H1 (cell line): Measurements from ENCODE around the gene MIA2. TPM values are rescaled to one million over a fixed set of nuclear protein-coding genes. Genes with fewer than 3 reads are reported as not detected.

ENCODE experiments used
- CTCF ChIA-PET: fragments of 300-600 bp; sonication (Branson Sonifier 250); formaldehyde crosslinking; loops from one replicate; lab custom pipeline; 2021; ENCODE audit not compliant: partially characterized antibody; lab: Charles Lee
- POLR2A ChIA-PET: fragments of 300-600 bp; sonication (Branson Sonifier 250); formaldehyde crosslinking; loops from one replicate; lab custom pipeline; 2021; ENCODE audit warnings: inconsistent platforms; ENCODE audit not compliant: partially characterized antibody; lab: Charles Lee
- DNase-seq, 2 experiments: peaks; one replicate each; pipeline versions ENCODE4 v3.0.0 to v3.0.0-alpha.2; 2010 to 2022; ENCODE audit warnings: low spot score in 2 of 2, low read depth in 1 of 2, mixed read lengths in 1 of 2
- FAIRE-seq: peaks from 2 replicates; lab custom pipeline; 2011; peaks lifted over from hg19 to GRCh38; lab: Jason Lieb, UNC
- H2AFZ ChIP-seq: 2 replicates; pipeline ENCODE4 v1.8.1; 2012; ENCODE audit warnings: low read length, inconsistent platforms
- H2AK5ac ChIP-seq: 2 replicates; pipeline ENCODE4 v1.6.1; 2013; ENCODE audit warnings: low read depth, low read length
- H2BK120ac ChIP-seq: replicated peaks from 2 replicates; pipeline ENCODE3; 2013; ENCODE audit warnings: low read depth, low read length, inconsistent platforms
- H2BK12ac ChIP-seq: 2 replicates; pipeline ENCODE4 v1.6.1; 2013; ENCODE audit warnings: low read depth, low read length
- H2BK15ac ChIP-seq: 2 replicates; pipeline ENCODE4 v1.6.1; 2013; ENCODE audit warnings: low read length
- H2BK20ac ChIP-seq: 2 replicates; pipeline ENCODE4 v1.6.1; 2013; ENCODE audit warnings: low read length
- H2BK5ac ChIP-seq: 2 replicates; pipeline ENCODE4 v1.6.1; 2013; ENCODE audit warnings: low read depth, low read length
- H3K14ac ChIP-seq: 2 replicates; pipeline ENCODE4 v1.6.1; 2013; ENCODE audit warnings: inconsistent platforms; ENCODE audit not compliant: insufficient read length
- H3K18ac ChIP-seq: 2 replicates; pipeline ENCODE4 v1.6.1; 2013; ENCODE audit warnings: low read length; ENCODE audit errors: extremely low read depth
- H3K23ac ChIP-seq: 2 replicates; pipeline ENCODE4 v1.6.1; 2013; ENCODE audit warnings: inconsistent platforms; ENCODE audit not compliant: insufficient read length
- H3K23me2 ChIP-seq: 2 replicates; pipeline ENCODE4 v1.6.1; 2013; ENCODE audit warnings: low read depth, low read length
- H3K27ac ChIP-seq: 2 replicates; pipeline ENCODE4 v1.6.1; 2011; ENCODE audit warnings: low read depth, low read length, inconsistent platforms
- H3K27me3 ChIP-seq, 4 experiments: replicated peaks in 1 of 4; 1 replicate in 1 of 4; 2 replicates in 3 of 4; pipeline versions ENCODE4 v1.6.1 to v1.8.1; 2011 to 2013; ENCODE audit warnings: low read length in 3 of 4, mild to moderate bottlenecking in 3 of 4, inconsistent platforms in 2 of 4, mixed read lengths in 2 of 4, moderate library complexity in 1 of 4; ENCODE audit not compliant: control insufficient read depth in 3 of 4, insufficient read depth in 3 of 4; ENCODE audit errors: extremely low read depth in 1 of 4
- H3K36me3 ChIP-seq, 4 experiments: 2 replicates each; pipeline versions ENCODE4 v1.6.1 to v1.8.1; 2011 to 2013; ENCODE audit warnings: mild to moderate bottlenecking in 4 of 4, low read length in 3 of 4, moderate library complexity in 2 of 4, control low read depth in 1 of 4, inconsistent platforms in 1 of 4; ENCODE audit not compliant: insufficient read depth in 4 of 4, control insufficient read depth in 2 of 4
- H3K4ac ChIP-seq: replicated peaks from 2 replicates; pipeline ENCODE3; 2013; ENCODE audit warnings: low read length, low read depth, mixed read lengths, inconsistent platforms; ENCODE audit not compliant: insufficient read length
- H3K4me1 ChIP-seq, 4 experiments: replicated peaks in 1 of 4; 1 replicate in 1 of 4; 2 replicates in 3 of 4; pipeline versions ENCODE4 v1.6.1 to v1.8.1; 2011 to 2013; ENCODE audit warnings: low read length in 3 of 4, inconsistent platforms in 2 of 4, mixed read lengths in 1 of 4; ENCODE audit not compliant: insufficient read depth in 4 of 4, control insufficient read depth in 3 of 4
- H3K4me2 ChIP-seq, 2 experiments: 2 replicates each; pipeline versions ENCODE4 v1.6.1 to v1.8.1; 2011 to 2013; ENCODE audit warnings: low read depth in 2 of 2, low read length in 2 of 2, control low read depth in 1 of 2, inconsistent platforms in 1 of 2, mild to moderate bottlenecking in 1 of 2; ENCODE audit not compliant: insufficient read depth in 1 of 2
- H3K4me3 ChIP-seq, 4 experiments: fragments of 200-600, 300-600 bp in 1 of 4; sonication (generic), shearing (Covaris generic), sonication (Bioruptor Twin) in 1 of 4; 2 replicates each; pipeline versions ENCODE4 v1.5.1 to v1.8.1; 2011 to 2016; ENCODE audit warnings: low read length in 4 of 4, low read depth in 3 of 4, control low read depth in 2 of 4, inconsistent platforms in 2 of 4, mild to moderate bottlenecking in 2 of 4, mixed read lengths in 1 of 4, moderate library complexity in 1 of 4; ENCODE audit not compliant: insufficient read depth in 2 of 4; ENCODE audit errors: extremely low read depth in 1 of 4
- H3K56ac ChIP-seq: replicated peaks from 2 replicates; pipeline ENCODE3; 2013; ENCODE audit warnings: low read depth, mild to moderate bottlenecking, mixed read lengths, low read length, inconsistent platforms; ENCODE audit not compliant: insufficient read length
- H3K79me1 ChIP-seq: 2 replicates; pipeline ENCODE4 v1.6.1; 2013; ENCODE audit warnings: low read depth, low read length, control low read depth
- H3K79me2 ChIP-seq, 2 experiments: 2 replicates each; pipeline versions ENCODE4 v1.6.1 to v1.8.1; 2012 to 2013; ENCODE audit warnings: low read length in 2 of 2, mild to moderate bottlenecking in 2 of 2, inconsistent platforms in 1 of 2; ENCODE audit not compliant: insufficient read depth in 2 of 2, control insufficient read depth in 1 of 2
- H3K9ac ChIP-seq, 4 experiments: replicated peaks in 1 of 4; 1 replicate in 1 of 4; 2 replicates in 3 of 4; pipeline versions ENCODE4 v1.6.1 to v1.8.1; 2011 to 2013; ENCODE audit warnings: low read depth in 3 of 4, low read length in 3 of 4, control low read depth in 2 of 4, mild to moderate bottlenecking in 2 of 4, moderate library complexity in 2 of 4, inconsistent platforms in 1 of 4; ENCODE audit errors: extremely low read depth in 1 of 4
- H3K9me3 ChIP-seq, 2 experiments: 2 replicates each; pipeline versions ENCODE4 v1.6.1 to v1.8.1; 2012 to 2013; ENCODE audit warnings: mild to moderate bottlenecking in 2 of 2, moderate library complexity in 2 of 2, control low read depth in 1 of 2, inconsistent platforms in 1 of 2, low read depth in 1 of 2, low read length in 1 of 2, mixed read lengths in 1 of 2; ENCODE audit not compliant: insufficient read depth in 2 of 2
- H4K20me1 ChIP-seq, 2 experiments: replicated peaks in 1 of 2; 2 replicates each; pipeline versions ENCODE3 to v1.8.1; 2011 to 2013; ENCODE audit warnings: inconsistent platforms in 2 of 2, low read length in 2 of 2, mild to moderate bottlenecking in 1 of 2; ENCODE audit not compliant: insufficient read depth in 2 of 2, control insufficient read depth in 1 of 2
- H4K5ac ChIP-seq: 2 replicates; pipeline ENCODE4 v1.6.1; 2013; ENCODE audit warnings: low read length, low read depth, mixed read lengths, inconsistent platforms; ENCODE audit not compliant: insufficient read length
- H4K8ac ChIP-seq: 2 replicates; pipeline ENCODE4 v1.8.0; 2013; ENCODE audit warnings: mild to moderate bottlenecking, moderate library complexity, low read length, inconsistent platforms; ENCODE audit not compliant: insufficient read depth; ENCODE audit errors: extremely low read depth
- H4K91ac ChIP-seq: replicated peaks from 2 replicates; pipeline ENCODE3; 2013; ENCODE audit warnings: low read length, mixed read lengths, inconsistent platforms; ENCODE audit not compliant: insufficient read length
- BACH1 ChIP-seq: IDR thresholded peaks from 2 replicates; pipeline ENCODE4 v1.6.1; 2012; ENCODE audit warnings: low read length, improper control_type of control experiment
- BRCA1 ChIP-seq: IDR thresholded peaks from 2 replicates; pipeline ENCODE4 v1.6.1; 2012; ENCODE audit warnings: low read depth, low read length, improper control_type of control experiment
- CBX8 ChIP-seq: fragments of 300-800, 300-1000 bp; sonication (generic); IDR thresholded peaks from 2 replicates; pipeline ENCODE4 v1.7.1; 2016; ENCODE audit warnings: low read depth, low read length, borderline replicate concordance
- CREB1 ChIP-seq: IDR thresholded peaks from 2 replicates; pipeline ENCODE4 v1.6.1; 2012; ENCODE audit warnings: inconsistent platforms
- KDM4A ChIP-seq: IDR thresholded peaks from one replicate; pipeline ENCODE4 v1.7.1; 2012; ENCODE audit warnings: low read depth, mild to moderate bottlenecking, moderate library complexity, low read length, inconsistent platforms; ENCODE audit not compliant: severe bottlenecking
- POLR2AphosphoS5 ChIP-seq: IDR thresholded peaks from 2 replicates; pipeline ENCODE4 v1.6.1; 2011; ENCODE audit warnings: low read depth, low read length
- SP2 ChIP-seq: IDR thresholded peaks from 2 replicates; pipeline ENCODE4 v1.6.1; 2012; ENCODE audit warnings: mild to moderate bottlenecking, low read length, inconsistent platforms
- YY1 ChIP-seq: IDR thresholded peaks from 2 replicates; pipeline ENCODE4 v1.6.1; 2011; ENCODE audit warnings: low read depth, mild to moderate bottlenecking, low read length
- WGBS, 2 experiments: shearing (Covaris generic) in 1 of 2; methylation state at CpG; one replicate each; pipeline versions ENCODE4 v1.1.6 to v1.1.7; 2013 to 2015; ENCODE audit warnings: low lambda C conversion rate in 2 of 2, mixed read lengths in 2 of 2, inconsistent platforms in 1 of 2, low coverage in 1 of 2, missing lambda C conversion rate in 1 of 2; ENCODE audit not compliant: insufficient replicate concordance in 2 of 2, insufficient coverage in 1 of 2, insufficient read length in 1 of 2; ENCODE audit errors: extremely low coverage in 1 of 2, missing lambda C conversion rate in 1 of 2; 5-methylcytosine and 5-hydroxymethylcytosine counted together
- polyA plus RNA-seq, 7 experiments: library from polyadenylated mRNA; depleted of rRNA in 3 of 7; stranded (reverse) in 5 of 7; unstranded in 2 of 7; fragments of >200 nt in 5 of 7; fragments of 200-250 nt in 2 of 7; gene quantifications; 1 replicate in 5 of 7; 2 replicates in 1 of 7; 4 replicates in 1 of 7; pipeline versions ENCODE4 v1.2.1 to v1.2.3, GENCODE V29; 2011 to 2013; ENCODE audit warnings: missing spikeins in 2 of 7, mixed read lengths in 2 of 7
- total RNA-seq: library from RNA; stranded (reverse); fragmentation: NEBNext Ultra II Directional; extraction: Animal tissue kit (Norgen Biotek cat#: 25700); gene quantifications from 2 replicates; pipeline ENCODE4 v1.2.1, GENCODE V29; 2021
- TF ChIP-seq, protein P1 (sequence below): IDR thresholded peaks from 2 replicates; pipeline ENCODE4 v1.6.1; 2011; ENCODE audit warnings: low read depth, mild to moderate bottlenecking, low read length; ENCODE audit not compliant: insufficient read depth

The MIA2 gene
- total and polyA plus RNA-seq, 2 of the 8 experiments (the other 6 are each of a cell fraction or from before 2014, with no cell fraction given): 10.1 to 15.0 TPM

GRCh38 chr14:39366460-39367386 lies 133.0 kb downstream of the MIA2 start:
- POLR2A ChIA-PET: interaction anchor here (1.2 to 1.3 kb wide), 5 partner anchors 9 to 192 kb away, joined by 3 to 5 read pairs (median 4); partner anchors contain the start of genes FBXO33 and PNN
- peak overlapping the region in 1 of 2 experiments; percentile 31; a peak in 1 of 4 replicates for H3K4me2 ChIP-seq
- TF ChIP-seq KDM4A (no peak), POLR2AphosphoS5 (no peak), CBX8 (no peak), BRCA1 (no peak), SP2 (no peak), BACH1 (no peak), CREB1 (no peak), YY1 (no peak)
- TF ChIP-seq, protein P1, sequence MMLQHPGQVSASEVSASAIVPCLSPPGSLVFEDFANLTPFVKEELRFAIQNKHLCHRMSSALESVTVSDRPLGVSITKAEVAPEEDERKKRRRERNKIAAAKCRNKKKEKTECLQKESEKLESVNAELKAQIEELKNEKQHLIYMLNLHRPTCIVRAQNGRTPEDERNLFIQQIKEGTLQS: no peak

More at GRCh38 chr14:39366460-39367386, 133.0 kb downstream of the MIA2 start:
- Histone ChIP-seq H2BK120ac (no peak overlapping the region), H2AK5ac (peak overlapping the region; percentile 76), H2AFZ (no peak overlapping the region), H2BK20ac (peak overlapping the region; percentile 13; the same call in 1 of the 2 replicates), H3K4me3 (no peak overlapping the region), H3K56ac (no peak overlapping the region), H4K8ac (peak overlapping the region; percentile 63), H2BK15ac (no peak overlapping the region; the same call in 1 of the 2 replicates), H3K23ac (no peak overlapping the region), H4K20me1 (no peaks in the 10 kb centered on the region), H3K23me2 (no peaks in the 10 kb centered on the region), H3K27me3 (no peaks in the 10 kb centered on the region), H3K4me1 (peaks cover 8 to 10% (median 9%) of the 10 kb centered on the region in 4 experiments), H3K79me2 (no peaks in the 10 kb centered on the region), H4K5ac (no peak overlapping the region), H3K9ac (no peak overlapping the region; a peak in 1 of 7 replicates), H3K79me1 (no peaks in the 10 kb centered on the region), H3K18ac (peak overlapping the region; percentile 35; the same call in 1 of the 2 replicates), H4K91ac (peak overlapping the region; percentile 23), H3K9me3 (no peaks in the 10 kb centered on the region), H3K4ac (peak overlapping the region; percentile 73), H2BK12ac (peak overlapping the region; percentile 71; the same call in 1 of the 2 replicates), H3K27ac (0 out of 2 replicates have a peak overlapping the region, but pooled peaks have one; percentile 13), H3K14ac (no peak overlapping the region), H2BK5ac (peak overlapping the region; percentile 84), H3K36me3 (no peaks in the 10 kb centered on the region)
- DNase-seq (no peak), FAIRE-seq (no peak)
- CTCF ChIA-PET: interaction anchor here (0.9 to 1.8 kb wide), 4 partner anchors 99 to 269 kb away, joined by 3 to 12 read pairs (median 4); no protein-coding TSS in a partner anchor
- WGBS, 2 experiments: 92% methylated on average over 10 of the region's 10 CpGs; no CpG with 5 or more reads in 1 of the 2 experiments
